GM18526 (cell line): ENCODE results near the gene MARF1.

Experiments used
- POLR2A ChIP-seq: IDR thresholded peaks from 3 replicates; pipeline ENCODE4 v1.6.1; 2011; ENCODE audit not compliant: insufficient read length; ENCODE audit errors: extremely low read depth

MARF1 gene

DNA sequence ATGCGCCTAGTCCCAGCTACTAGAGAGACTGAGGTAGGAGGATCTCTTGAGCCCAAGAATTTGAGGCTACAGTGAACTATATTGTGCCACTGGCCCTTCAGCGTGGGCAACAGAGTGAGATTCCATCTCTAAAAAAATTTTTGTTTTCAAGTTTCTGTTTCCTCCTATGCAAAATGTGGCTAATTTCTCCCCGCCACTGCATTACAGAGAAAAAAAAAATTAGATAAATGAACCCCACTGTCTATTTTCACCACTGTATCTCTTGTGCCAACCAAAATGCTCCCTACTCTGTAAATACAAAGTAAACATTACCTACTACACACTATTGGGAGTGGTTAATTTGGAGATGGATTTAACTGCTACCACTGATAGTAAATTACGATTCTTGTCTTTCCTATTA, 2.0 kb downstream of the MARF1 start:
- no peak for TF ChIP-seq POLR2A

DNA sequence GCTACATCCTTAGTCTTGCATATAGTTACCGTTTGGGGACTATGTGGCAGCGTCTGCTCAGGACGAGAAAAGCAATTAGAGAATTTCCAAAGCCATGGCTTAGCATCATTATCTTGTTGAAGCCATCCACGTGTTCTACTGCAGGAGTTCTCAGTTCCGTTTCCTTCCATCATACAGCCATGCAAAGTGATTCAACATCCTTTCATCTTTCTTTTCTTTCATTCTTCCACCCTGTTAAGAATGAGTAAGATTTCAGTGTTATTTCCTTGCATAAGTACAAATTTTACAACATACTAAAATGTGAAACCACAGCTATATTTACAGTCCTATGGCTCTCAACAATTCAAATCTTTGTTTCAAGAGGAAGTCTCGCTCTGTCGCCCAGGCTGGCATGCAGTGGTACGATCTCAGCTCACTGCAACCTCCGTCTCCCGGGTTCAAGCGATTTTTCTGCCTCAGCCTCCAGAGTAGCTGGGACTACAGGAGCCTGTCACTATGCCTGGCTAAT, 3.8 kb downstream of the MARF1 start:
- no peak for TF ChIP-seq POLR2A

DNA sequence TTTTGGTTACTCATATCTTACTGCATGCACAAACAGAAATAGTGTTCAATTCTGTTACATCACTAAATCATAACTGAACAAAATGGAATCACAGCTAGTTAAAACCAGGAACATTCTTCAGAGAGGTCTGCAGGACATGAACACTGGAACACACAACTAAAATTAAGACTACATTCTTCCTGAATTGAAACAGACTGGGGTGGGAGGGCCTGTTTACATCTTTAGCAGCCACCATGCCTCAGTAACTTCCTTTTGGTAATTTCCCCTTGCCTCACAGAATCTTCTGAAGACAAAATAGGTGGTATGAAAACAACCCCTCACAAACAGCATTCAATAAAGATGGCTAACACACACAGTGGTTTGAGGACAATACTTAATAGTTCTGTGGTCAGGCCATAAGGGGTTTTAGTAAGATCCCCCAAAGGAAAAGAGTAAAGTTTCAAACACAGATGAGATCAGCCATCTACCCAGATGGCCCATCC, 6.5 kb downstream of the MARF1 start:
- TF ChIP-seq POLR2A: no peak

DNA sequence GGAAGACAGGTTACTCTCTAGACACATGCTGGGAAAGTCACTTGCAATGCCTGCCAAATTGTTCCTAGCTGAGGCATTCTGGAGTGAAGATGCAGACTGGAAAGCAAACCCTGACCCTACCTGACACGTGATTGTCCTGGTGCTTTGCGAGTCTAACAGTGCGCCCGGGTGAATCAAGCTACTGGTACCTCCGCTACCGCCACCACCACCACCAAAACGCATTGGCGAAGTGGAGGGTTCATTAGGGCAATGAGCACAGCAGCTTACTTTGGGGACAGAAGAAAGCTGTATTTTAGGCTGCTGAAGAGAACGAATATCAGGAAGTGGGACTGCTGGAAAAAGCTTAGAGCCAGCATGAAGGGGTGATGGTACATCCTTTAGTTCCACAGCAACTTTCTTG, 7.0 kb downstream of the MARF1 start:
- TF ChIP-seq POLR2A: no peak

DNA sequence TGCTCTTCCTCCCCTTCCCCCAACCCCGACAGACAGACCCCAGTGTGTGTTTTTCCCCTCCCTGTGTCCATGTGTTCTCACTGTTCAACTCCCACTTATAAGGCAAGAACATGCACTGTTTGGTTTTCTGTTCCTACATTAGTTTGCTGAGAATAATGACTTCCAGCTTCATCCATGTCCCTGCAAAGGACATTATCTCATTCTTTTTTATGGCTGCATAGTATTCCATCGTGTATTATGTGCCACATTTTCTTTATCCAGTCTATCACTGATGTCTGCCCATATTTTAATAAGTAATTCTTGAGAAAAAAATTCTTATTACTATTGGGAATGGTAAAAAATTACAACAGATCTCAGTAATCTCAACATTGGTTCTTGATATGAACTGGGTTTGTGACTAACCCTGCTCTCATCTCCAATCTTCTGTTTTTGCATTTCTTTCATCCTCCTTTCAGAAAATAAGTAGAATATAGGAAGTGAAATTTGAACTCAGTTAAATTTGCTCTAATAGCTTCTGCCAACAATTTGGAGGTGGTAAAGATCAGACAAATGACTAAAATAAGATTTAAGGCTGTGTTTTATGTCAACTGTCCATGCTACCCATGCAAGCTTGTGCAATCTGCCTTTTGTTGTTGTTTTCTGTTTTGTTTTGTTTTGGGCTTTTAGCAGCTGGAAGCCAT, 11.1 kb downstream of the MARF1 start:
- TF ChIP-seq POLR2A: no peak

DNA sequence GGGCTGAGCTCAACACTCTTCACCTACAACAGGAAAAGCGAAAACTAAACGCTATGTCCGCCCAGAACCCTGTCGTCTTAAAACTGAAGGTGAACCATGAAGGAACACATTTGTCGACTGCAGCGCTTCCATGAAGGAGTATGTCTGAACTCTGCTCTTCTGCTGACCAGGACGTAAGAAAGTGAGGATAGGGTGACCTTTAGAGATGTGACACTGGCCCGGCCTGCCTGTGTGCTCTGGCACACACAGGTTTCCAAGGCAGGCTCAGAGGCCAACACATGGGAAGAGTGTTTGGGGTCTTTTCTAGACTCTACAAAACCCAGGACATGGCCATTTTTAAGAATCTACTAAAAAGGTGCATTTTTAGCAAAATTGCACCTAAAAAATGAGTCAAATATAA, 21.1 kb downstream of the MARF1 start:
- TF ChIP-seq POLR2A: no peak

DNA sequence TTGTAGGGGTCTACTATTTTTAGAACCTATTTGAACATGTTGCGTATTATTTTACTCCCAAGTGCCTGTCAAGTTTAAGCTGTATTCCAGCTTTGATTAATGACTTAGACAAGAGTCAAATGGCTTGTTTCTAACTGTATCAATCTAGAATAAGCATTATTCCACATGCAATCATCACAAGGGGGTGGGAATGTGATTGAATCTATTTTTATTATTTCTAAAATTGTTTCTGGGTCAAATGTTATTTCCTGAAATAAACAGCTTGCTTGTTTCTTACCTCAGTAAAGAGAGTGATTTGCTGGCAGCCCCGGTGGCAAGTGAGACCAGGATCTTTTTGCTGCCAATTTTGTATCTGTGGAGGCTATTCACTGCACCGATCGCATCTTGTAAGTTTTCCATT, 21.5 kb downstream of the MARF1 start:
- TF ChIP-seq POLR2A: no peak

DNA sequence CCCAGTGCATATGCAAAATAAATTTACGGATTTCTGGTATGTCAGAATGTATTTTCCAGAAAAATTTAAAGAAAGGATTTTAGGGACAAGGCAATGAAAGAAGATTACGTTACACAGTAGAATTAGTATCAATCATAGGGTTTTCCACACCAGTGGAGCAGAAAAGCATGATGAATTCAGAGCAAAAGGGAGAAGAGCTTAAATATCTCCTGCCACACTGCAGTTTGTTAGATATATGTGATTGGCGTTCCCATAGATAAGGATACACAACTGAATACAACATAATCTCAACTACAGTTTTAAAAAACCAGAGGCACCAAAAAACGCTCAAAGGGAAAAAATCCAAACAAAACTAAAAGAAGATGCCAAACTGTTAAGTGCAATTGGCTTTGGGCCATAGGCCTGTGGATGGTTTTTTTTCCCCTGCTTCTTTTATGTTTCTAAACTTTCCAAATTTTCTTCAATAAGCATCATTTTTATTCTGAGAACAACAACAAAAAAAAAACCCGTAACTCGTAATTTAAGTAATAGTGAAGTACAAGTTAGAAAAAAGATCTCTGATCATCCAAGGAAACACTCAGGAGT, 22.3 kb downstream of the MARF1 start:
- no peak for TF ChIP-seq POLR2A

DNA sequence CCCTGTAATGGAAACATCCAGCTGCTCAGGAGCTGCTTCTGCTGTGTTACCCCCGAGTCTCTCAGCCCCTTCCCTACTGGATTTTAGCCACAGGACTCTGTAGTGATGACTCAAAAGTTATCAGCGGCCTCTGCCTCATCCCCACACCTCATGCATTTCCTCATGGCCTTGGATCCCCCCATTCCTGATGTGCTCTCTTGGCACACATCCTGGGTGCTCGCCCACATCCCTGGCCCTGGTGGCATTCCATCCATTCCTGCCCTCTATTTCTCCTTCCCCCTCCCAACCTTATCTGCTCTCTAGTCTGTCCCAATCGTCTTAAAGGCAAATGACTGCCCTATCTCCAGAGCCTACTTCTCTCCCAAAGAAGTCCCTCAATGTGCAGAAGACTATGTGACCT, 24.6 kb downstream of the MARF1 start:
- TF ChIP-seq POLR2A: no peak

DNA sequence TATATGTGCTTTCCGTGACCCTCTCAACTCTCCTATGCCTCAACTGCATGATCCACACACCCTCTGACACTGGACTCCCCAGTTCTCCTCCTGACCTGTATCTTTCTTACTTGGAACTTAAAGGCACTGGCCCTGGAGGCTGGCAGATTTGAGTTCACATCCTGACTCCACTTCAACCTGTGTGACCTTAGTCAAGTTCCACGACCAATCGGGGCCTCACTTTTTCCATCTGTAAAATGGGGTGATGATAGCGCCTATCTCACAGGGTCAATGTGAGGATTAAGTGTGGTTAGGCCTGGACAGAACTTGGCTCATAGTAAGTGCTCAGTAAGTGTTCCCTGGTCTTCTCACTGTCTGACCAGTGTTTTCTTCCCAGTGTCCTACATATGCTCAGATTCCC, 25.1 kb downstream of the MARF1 start:
- TF ChIP-seq POLR2A: no peak

DNA sequence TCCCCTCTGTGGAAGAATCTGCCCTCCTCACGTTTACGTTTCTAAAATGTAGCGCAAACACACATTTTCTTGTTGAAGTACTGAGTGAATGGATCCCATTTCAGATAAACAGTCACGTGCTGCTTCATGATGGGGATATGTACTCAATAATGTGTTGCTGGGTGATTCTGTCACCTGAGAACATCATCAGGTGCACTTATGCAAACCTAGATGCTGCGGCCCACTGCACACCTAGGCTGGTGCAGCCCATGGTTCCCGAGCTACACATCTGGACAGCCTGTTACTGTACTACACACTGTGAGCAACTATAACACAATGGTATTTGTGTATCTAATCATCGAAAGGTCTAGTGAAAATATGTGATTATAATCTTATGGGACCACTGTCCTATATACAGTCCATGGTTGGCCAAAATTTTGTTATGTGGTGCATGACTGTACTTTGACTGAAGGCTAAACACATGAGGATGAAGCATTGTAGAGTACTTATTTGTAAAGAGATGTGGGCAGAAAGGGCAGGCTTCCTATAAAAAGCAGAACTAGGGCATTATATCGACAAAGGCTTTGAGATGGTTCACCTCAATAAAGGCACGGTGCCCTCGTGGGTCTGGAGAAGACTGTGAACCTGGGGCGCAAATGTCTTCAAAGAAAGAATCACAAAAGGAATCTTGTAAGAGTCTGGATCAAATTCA, 26.3 kb downstream of the MARF1 start:
- no peak for TF ChIP-seq POLR2A

DNA sequence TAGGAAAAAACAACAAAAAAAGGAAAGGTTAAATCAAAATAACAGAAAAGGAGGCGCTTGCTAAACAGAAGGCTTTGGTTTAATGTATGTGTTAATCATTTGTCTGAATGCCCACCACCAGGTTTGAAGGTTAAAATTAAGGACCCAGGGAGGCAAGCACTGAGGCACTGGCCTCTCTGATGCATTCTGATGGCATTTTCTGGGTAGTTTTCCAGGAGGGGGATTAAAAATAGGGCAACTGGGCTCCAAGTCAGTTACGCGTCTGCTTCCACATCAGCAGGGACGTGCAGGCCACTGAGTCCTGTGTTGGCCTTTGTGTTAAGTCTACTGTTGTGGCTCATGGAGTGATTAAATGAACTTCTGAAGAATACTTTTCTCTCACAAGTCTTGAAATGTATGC, 26.9 kb downstream of the MARF1 start:
- TF ChIP-seq POLR2A: no peak

DNA sequence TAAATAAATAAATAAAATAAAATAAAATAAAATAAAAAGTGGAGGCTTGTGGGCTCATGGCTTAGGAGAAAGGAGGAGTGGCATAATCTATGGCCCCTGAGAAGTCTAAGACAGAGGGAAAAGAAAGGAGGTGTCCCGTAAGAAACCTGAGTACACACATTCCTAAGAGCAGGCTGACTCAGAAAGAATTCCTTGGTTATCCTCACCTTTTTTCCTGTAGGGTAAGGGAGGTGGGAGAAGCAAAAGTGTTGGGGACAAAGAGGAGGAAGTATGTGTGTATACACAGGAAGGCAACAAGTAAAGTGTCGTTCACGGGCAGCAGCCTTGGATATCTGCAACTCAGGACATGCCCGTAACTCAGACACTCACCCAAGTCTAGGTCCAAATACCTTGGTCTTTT, 29.3 kb downstream of the MARF1 start:
- TF ChIP-seq POLR2A: no peak

DNA sequence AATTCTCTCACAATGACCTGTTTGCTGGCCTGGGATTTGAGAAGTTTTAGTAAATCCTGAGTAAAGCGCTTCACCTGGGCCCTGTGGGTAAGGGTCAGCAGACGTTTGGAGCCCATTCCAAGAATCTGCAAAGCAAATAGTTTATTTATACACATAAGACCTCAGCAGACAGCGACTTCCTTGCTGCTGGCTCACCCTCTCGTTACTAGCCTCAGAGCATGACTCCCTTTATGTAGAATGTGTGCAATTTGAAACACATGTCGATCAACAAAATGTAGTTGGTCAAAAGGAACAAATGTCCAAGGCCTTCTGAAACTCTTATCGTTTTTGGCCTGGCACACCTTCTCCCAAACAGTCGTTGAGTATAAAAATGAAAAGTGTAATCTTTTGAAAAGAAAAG, 31.3 kb downstream of the MARF1 start:
- no peak for TF ChIP-seq POLR2A

DNA sequence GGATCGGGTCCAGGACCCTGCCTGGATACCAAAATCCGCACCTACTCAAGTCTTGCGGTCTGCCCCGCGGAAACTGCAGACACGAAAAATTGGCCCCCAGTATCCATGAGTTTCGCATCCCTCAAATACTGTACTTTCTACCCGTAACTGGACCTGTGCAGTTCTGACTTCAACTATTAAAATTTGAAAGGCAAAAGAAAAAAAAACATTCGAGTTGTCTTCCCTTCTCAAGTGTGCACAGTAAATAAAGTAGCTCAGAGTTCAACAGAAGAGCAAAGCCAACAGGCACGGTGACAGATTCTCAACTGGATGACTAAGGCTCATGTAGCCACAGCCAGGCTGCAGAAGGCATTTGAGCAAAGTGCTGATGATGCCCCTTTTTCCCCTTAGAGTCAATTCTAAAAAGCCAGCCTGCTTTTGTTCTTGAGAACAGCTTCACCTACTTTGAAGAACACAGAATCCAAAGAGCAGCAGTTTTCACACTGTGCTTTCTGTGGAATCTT, 32.5 kb downstream of the MARF1 start:
- no peak for TF ChIP-seq POLR2A

DNA sequence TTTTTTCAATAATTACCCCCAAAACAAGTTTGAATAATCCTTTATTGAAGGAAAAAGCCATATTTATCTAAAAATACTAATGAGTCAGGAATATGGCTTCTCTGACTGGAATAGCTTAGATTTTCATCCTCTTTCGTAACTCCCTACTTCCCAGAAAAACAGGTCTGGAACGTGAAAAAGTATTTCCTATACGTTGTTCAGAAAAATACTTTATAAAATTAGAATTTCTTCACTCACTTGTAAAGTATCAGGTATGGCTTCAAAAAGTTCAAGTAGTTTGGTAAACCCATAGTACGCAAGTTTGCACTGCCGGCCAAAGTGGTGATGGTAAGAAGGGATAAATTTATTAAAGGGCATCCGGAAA, 33.7 kb downstream of the MARF1 start:
- no peak for TF ChIP-seq POLR2A
